NCI-H2196 (cell line): ENCODE results near the gene SEPTIN6.

Source experiments
- DNase-seq: peaks from one replicate; lab custom pipeline; 2025; ENCODE audit not compliant: unreplicated experiment; lab: John Stamatoyannopoulos, UW

SEPTIN6 gene

DNA sequence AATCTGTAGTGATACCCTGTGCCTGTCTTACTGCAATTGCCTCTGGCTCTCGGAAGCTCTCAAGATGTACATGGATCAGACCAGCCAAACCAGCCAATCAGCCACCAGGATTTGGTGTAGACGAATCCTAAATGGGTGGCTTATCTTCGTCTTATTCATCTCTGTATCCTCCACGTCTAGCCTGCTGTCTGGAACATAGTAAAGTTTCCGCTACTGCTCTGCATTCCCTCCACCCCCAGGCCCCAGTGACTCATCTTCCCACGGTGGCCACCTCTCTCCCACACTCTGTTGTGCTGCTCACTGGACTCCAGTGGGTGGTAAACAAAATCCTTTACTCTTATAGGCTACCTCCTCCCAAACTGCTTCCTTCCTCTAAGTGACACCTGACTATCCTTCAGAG, 37.8 kb downstream of the SEPTIN6 start:
- DNase-seq, result no peak

GRCh38 chrX:119654112-119654531, 38.8 kb downstream of the SEPTIN6 start:
- DNase-seq, result no peak

- no peak for DNase-seq
Observed at GRCh38 chrX:119648421-119648775, 44.6 kb downstream of the SEPTIN6 start.

DNA sequence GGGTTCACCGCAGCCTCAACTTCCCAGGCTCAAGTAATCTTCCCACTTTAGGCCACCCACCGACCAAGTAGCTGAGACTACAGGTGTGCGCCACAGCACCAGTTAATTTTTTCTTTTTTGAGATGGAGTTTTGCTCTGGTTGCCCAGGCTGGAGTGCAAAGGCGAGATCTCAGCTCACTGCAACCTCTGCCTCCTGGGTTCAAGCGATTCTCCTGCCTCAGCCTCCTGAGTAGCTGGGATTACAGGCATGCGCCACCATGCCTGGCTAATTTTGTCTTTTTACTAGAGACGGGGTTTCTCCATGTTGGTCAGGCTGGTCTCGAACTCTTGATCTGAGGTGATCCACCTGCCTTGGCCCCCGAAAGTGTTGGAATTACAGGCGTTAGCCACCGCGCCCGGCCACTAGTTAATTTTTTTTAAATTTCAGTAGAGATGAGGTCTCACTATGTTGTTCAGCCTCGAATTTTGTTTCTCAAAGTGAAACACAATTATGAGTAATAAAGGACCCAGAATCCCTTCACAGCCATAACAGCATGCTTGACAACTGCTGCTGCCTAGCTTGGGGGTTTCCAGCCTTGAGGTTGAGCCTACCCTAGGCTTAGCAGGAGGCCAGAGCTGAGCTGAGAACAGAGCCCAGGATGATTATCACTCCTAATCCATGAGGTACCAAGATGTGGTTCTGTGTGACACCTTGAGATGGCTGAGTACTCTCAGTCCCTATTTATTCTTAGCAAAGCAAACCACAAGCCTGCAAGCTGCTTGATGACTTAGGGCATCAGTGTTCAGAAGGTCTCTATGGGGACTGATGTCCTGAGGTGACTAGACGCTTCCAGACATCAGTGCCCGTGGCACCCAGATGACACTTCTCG, 45.2 kb downstream of the SEPTIN6 start:
- DNase-seq, result no peak

DNA sequence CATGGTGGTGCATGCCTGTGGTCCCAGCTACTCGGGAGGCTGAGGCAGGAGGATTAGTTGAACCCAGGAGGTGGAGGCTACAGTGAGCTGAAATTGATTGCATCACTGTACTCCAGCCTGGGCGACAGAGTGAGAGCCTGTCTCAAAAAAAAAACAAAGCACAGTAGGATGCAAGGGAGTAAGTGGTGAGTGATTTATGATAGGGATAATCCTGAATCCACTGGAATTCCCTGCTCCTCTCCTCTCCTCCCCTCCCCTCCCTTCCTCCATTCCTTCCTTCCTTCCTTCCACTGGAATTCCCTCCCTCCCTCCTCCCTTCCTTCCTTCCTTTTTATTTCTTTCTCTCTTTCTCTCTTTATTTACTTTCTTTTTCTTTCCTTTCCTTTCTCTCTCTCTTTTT, 45.9 kb downstream of the SEPTIN6 start:
- DNase-seq, result no peak

DNA sequence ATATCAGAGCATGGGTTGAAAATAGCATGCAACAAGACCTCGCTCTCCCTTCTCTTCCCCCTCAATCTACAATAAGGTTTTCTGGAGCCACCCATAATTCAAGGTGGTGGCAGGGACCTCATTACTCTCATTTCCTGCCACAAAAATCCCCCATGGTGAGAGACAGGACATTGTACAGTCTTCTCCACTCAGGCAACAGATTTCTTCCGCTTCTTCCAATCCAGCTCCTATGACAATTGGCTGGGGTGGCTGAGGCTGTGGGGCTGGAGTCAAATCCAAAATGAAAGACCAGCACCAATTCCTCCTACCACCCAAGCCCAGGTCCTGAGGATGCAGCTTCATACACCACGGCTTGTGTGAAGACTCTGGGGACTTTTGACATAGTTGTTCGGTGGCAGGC, 46.5 kb downstream of the SEPTIN6 start:
- no peak for DNase-seq

GRCh38 chrX:119643696-119644095, 49.3 kb downstream of the SEPTIN6 start:
- DNase-seq, result no peak
